Body of pancreas (tissue), 4 donors: ENCODE results near the gene TMEM150C. TPM values are rescaled to one million over a fixed set of nuclear protein-coding genes. Genes with fewer than 3 reads are reported as not detected.
A peak's percentile ranks its signal among the peaks of the same experiment; 100 is the strongest.

Experiments used
- ATAC-seq: fragments of 150-250 bp; one replicate; pipeline ENCODE4 v1.9.1; 2016
- DNase-seq, 4 donors: peaks; one replicate each; pipeline ENCODE4 v3.0.0-alpha.2; 2019
- H3K27ac ChIP-seq, 4 donors: fragments of 200-600 bp; sonication (generic); 1 replicate in 3 of 4; 2 replicates in 1 of 4; pipeline versions ENCODE4 v1.5.1 to v1.6.1; 2016 to 2019; ENCODE audit warnings: mild to moderate bottlenecking in 1 of 4, mixed read lengths in 1 of 4, moderate library complexity in 1 of 4
- H3K27me3 ChIP-seq, 2 donors: fragments of 200-600 bp; sonication (generic); one replicate each; pipeline ENCODE4 v1.6.0; 2016; ENCODE audit warnings: mild to moderate bottlenecking in 1 of 2
- H3K36me3 ChIP-seq, 2 donors: fragments of 200-600 bp; sonication (generic); replicated peaks in 1 of 2; 2 replicates each; pipeline ENCODE4 v1.5.1; 2016; ENCODE audit warnings: low read depth in 2 of 2; ENCODE audit not compliant: insufficient read depth in 1 of 2
- H3K4me1 ChIP-seq: fragments of 200-600 bp; sonication (generic); one replicate; pipeline ENCODE4 v1.6.0; 2016
- H3K4me3 ChIP-seq, 2 donors: fragments of 200-600 bp; sonication (generic); 1 replicate in 1 of 2; 2 replicates in 1 of 2; pipeline ENCODE4 v1.5.1; 2016 to 2019
- H3K9me3 ChIP-seq, 3 donors: fragments of 200-600 bp; sonication (generic); 1 replicate in 2 of 3; 2 replicates in 1 of 3; pipeline ENCODE4 v1.5.1; 2016
- POLR2A ChIP-seq, 3 donors: fragments of 450-650 bp; IDR thresholded peaks; one replicate each; pipeline ENCODE4 v1.6.1; 2016; ENCODE audit warnings: antibody characterized with exemption in 3 of 3, mild to moderate bottlenecking in 2 of 3
- WGBS, 2 donors: methylation state at CpG; one replicate each; pipeline ENCODE4 v1.1.5; 2017; 5-methylcytosine and 5-hydroxymethylcytosine counted together
- intact Hi-C: fragments of 100-400 bp; cut with DNase I; formaldehyde crosslinking; loops from one replicate; pipeline ENCODE4 v1.15.1; 2023
- total RNA-seq, 2 donors: library from RNA; depleted of rRNA; stranded (reverse); fragments of >200 nt; gene quantifications; one replicate each; pipeline ENCODE4 v1.1.0, GENCODE V29; 2016
- TF ChIP-seq, protein P1 (sequence below), 7 experiments: fragments of 450-650 bp in 4 of 7; fragments of 200-600 bp in 3 of 7; sonication (generic) in 3 of 7; IDR thresholded peaks; one replicate each; pipeline ENCODE4 v1.5.1; 2016 to 2019; ENCODE audit warnings: antibody characterized with exemption in 7 of 7

The TMEM150C gene
- total RNA-seq, 2 donors from 2014 or later = 5.2 to 5.6 TPM

DNA sequence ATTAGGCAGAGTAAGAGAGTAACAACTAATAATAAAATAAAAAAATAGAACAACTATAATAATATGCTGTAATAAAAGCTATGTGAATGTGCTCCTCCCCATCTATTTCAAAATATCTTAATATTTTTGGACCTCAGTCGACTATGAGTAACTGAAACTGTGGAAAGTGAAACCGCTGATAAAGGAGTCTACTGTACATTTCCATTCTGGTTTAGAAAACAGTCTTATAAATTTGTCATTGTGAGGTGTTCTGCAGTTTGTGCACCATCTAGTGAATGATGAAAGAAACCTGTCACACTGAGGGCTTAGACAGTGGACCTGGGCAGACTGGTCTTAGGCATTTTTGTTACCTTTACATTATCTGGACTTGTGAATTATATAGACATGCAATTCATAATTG lies 42.0 kb downstream of the TMEM150C start:
- Histone ChIP-seq H3K27me3 (no peaks in the 10 kb centered on the region), H3K27ac (no peak overlapping the region), H3K4me1 (peaks cover 7% of the 10 kb centered on the region), H3K36me3 (no peaks in the 10 kb centered on the region), H3K9me3 (no peaks in the 10 kb centered on the region), H3K4me3 (no peak overlapping the region)
- no peak for ATAC-seq
- WGBS, 2 donors = 70 to 73% methylated on average over 2 of the region's 2 CpGs
- TF ChIP-seq POLR2A (IDR thresholded peaks at IDR 0.05) = no peak
- intact Hi-C loops = no loop called here
- DNase-seq = no peak

DNA sequence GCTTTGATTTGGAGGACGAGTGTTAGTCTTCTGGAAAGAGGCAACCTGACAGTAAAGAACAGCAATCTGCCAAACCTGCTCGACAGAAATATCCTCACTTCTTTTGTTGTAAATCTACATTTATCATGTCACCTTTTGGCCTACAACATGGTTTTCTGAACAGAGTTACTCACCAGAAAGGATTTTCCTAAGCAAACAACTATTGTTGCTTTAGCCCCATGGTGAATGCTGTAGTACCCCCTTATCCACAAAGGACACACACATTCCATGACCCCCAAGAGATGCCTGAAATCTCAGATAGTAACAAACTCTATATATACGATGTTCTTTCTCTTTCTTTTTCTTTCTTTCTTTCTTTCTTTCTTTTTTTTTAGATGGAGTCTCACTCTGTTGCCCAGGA lies 42.7 kb downstream of the TMEM150C start:
- ATAC-seq = peak; percentile 70
- H3K27me3 ChIP-seq = no peaks in the 10 kb centered on the region
- 54% methylated on average over 3 of the region's 3 CpGs for WGBS, 2 donors

DNA sequence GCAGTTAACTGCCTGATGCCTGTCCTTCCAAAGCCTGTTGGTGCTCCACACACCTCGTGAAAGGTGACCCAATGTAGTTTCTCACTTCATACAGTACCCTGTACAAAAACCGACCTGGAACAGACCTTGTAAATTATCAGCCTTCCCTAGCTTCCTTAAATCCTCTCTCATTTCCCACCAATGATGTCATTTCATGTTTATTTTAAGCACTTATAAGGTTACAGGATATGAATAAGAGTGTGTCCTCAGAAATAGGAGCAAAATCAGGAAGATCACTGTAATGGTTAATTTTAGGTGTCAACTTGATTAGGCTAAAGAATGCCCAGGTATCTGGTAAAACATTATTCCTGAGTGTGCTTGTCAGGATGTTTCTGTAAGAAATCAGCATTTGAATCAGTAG lies 44.7 kb downstream of the TMEM150C start:
- Histone ChIP-seq H3K36me3 (no peaks in the 10 kb centered on the region), H3K27me3 (no peaks in the 10 kb centered on the region), H3K27ac (no peak overlapping the region), H3K4me3 (no peak overlapping the region), H3K9me3 (no peaks in the 10 kb centered on the region), H3K4me1 (peaks cover 7% of the 10 kb centered on the region)
- no peak for TF ChIP-seq POLR2A (IDR thresholded peaks at IDR 0.05)
- TF ChIP-seq, protein P1, sequence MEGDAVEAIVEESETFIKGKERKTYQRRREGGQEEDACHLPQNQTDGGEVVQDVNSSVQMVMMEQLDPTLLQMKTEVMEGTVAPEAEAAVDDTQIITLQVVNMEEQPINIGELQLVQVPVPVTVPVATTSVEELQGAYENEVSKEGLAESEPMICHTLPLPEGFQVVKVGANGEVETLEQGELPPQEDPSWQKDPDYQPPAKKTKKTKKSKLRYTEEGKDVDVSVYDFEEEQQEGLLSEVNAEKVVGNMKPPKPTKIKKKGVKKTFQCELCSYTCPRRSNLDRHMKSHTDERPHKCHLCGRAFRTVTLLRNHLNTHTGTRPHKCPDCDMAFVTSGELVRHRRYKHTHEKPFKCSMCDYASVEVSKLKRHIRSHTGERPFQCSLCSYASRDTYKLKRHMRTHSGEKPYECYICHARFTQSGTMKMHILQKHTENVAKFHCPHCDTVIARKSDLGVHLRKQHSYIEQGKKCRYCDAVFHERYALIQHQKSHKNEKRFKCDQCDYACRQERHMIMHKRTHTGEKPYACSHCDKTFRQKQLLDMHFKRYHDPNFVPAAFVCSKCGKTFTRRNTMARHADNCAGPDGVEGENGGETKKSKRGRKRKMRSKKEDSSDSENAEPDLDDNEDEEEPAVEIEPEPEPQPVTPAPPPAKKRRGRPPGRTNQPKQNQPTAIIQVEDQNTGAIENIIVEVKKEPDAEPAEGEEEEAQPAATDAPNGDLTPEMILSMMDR (IDR thresholded peaks at IDR 0.05) = no peak
- DNase-seq (no peak), ATAC-seq (no peak)
- intact Hi-C loops = no loop called here
- 38 to 54% methylated on average over 2 of the region's 2 CpGs for WGBS, 2 donors

More for the DNA sequence above, 42.7 kb downstream of the TMEM150C start:
- H3K27ac ChIP-seq = peak overlapping the region in 1 of 4 donors; percentile 9
- DNase-seq = no peak
- H3K9me3 ChIP-seq = no peaks in the 10 kb centered on the region
- no peak overlapping the region for H3K4me3 ChIP-seq
- intact Hi-C loops = no loop called here
- TF ChIP-seq, protein P1 (IDR thresholded peaks at IDR 0.05) = no peak
- no peak for TF ChIP-seq POLR2A (IDR thresholded peaks at IDR 0.05)
- H3K36me3 ChIP-seq = no peaks in the 10 kb centered on the region
- H3K4me1 ChIP-seq = peaks cover 7% of the 10 kb centered on the region

DNA sequence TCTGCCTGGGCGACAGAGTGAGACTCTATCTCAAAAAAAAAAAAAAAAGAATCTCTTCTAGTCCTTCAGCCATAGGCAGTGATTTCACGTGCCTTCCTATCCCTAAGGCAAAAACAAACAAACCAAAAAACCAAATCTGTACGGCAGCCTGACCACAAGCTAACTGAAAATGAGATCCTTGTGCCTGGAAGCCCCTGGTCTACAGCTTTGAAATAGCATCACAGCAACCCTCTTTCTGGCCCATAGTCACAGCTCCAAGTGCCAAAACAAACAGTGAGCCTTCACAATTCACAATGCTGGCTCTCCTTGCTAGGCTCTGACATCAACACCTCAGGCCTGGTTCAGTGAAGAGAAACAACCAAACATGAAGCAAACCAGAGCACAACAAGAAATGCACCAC lies 46.1 kb downstream of the TMEM150C start:
- no peak overlapping the region for H3K4me3 ChIP-seq
- no peaks in the 10 kb centered on the region for H3K27me3 ChIP-seq
- H3K9me3 ChIP-seq = no peaks in the 10 kb centered on the region
- DNase-seq (peak; percentile 16 to 58 (median 46)), ATAC-seq (peak; percentile 74)
- intact Hi-C loops = no loop called here
- 24 to 25% methylated on average over 2 to 3 of the region's 3 CpGs for WGBS, 2 donors
- H3K4me1 ChIP-seq = peaks cover 7% of the 10 kb centered on the region
- peak overlapping the region in 2 of 4 donors; percentile 27 to 31 for H3K27ac ChIP-seq
- TF ChIP-seq POLR2A (IDR thresholded peaks at IDR 0.05) = no peak
- TF ChIP-seq, protein P1 (IDR thresholded peaks at IDR 0.05) = no peak
- no peaks in the 10 kb centered on the region for H3K36me3 ChIP-seq

DNA sequence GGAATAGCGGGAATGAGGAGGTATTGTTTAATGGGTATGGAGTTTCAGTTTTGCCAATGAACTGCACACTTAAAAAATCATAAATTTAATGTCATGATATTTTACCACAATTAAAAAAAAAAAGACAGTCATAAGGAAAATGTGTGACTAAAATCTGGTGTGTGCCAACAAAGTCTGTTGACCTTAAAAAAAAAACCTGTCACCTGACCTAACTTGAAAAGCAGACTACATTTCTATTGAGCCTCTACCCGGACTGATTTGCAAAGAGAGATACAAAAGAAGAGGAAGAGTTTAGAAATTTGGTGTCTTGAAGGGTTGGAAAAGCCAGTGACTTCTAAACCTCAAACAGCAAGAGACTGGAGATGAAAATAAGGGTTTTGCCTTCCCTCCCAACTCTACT lies 48.4 kb downstream of the TMEM150C start:
- H3K27me3 ChIP-seq = no peaks in the 10 kb centered on the region
- H3K36me3 ChIP-seq = no peaks in the 10 kb centered on the region
- 32 to 43% methylated on average over 2 of the region's 2 CpGs for WGBS, 2 donors
- no peak for DNase-seq
- ATAC-seq = no peak
- intact Hi-C loops = no loop called here
- peaks cover 7% of the 10 kb centered on the region for H3K4me1 ChIP-seq
- TF ChIP-seq, protein P1 (IDR thresholded peaks at IDR 0.05) = no peak
- no peak for TF ChIP-seq POLR2A (IDR thresholded peaks at IDR 0.05)
- no peak overlapping the region for H3K27ac ChIP-seq
- H3K9me3 ChIP-seq = no peaks in the 10 kb centered on the region
- no peak overlapping the region for H3K4me3 ChIP-seq
